ENCODE data around the gene C14orf180. TPM values are rescaled to one million over a fixed set of nuclear protein-coding genes. Genes with fewer than 3 reads are reported as not detected.

C14orf180 gene
- total RNA-seq, 6 experiments from 2014 or later, result 0.35 to 4.0 (median 1.9) TPM

GRCh38 chr14:104624939-104625338 lies 45.4 kb downstream of the C14orf180 start:
- Histone ChIP-seq H3K36me3 (no peaks in the 10 kb centered on the region), H3K4me3 (no peak overlapping the region), H3K27me3 (no peaks in the 10 kb centered on the region), H3K27ac (no peak overlapping the region), H3K9me3 (no peaks in the 10 kb centered on the region), H3K4me1 (no peaks in the 10 kb centered on the region)
- no peak for ATAC-seq
- TF ChIP-seq POLR2A (IDR thresholded peaks at IDR 0.05), result no peak
- no peak for TF ChIP-seq CTCF (IDR thresholded peaks at IDR 0.05)
- DNase-seq, result no peak
- WGBS (ENCODE audit: insufficient coverage, low coverage, low lambda C conversion rate, missing lambda C conversion rate), result 44% methylated on average over 3 of the region's 5 CpGs
- intact Hi-C loops (cut with DNase I), result no loop called here

DNA sequence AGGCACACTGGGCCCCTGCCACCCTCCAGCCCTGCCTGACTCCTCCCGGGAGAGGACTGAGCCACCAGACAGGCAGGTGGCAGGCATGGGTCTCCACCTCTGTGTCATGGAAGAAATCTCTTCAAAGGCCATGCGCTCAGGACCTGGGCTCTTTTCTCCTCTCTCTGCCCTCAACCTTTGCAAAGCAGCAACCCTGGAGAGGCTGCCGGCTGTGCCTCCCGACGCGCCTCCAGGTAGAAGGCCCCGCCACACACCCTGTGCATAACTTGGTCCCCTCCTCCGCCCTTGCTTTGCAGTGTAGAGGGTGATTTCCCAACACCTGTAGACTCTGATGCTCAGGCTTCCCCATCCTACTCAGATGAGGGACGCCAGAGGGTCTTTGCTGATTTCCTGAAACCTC lies 53.2 kb downstream of the C14orf180 start:
- peaks cover 0 to 3% (median under 1%) of the 10 kb centered on the region in 4 donors for H3K4me1 ChIP-seq
- H3K36me3 ChIP-seq, result no peaks in the 10 kb centered on the region
- no peak overlapping the region for H3K27ac ChIP-seq
- intact Hi-C loops (cut with DNase I), result no loop called here
- DNase-seq, result no peak
- H3K4me3 ChIP-seq, result no peak overlapping the region
- H3K27me3 ChIP-seq, result no peaks in the 10 kb centered on the region
- H3K9me3 ChIP-seq, result no peaks in the 10 kb centered on the region
- 57% methylated on average over 6 of the region's 9 CpGs for WGBS (ENCODE audit: insufficient coverage, low coverage, low lambda C conversion rate, missing lambda C conversion rate)
- no peak for ATAC-seq
- TF ChIP-seq CTCF (IDR thresholded peaks at IDR 0.05) (no peak), POLR2A (IDR thresholded peaks at IDR 0.05) (no peak)

- TF ChIP-seq CTCF (IDR thresholded peaks at IDR 0.05), result no peak
- no peak for TF ChIP-seq POLR2A (IDR thresholded peaks at IDR 0.05)
Observed at GRCh38 chr14:104633276-104634137, 53.9 kb downstream of the C14orf180 start.

GRCh38 chr14:104634138-104634760 lies 54.7 kb downstream of the C14orf180 start:
- TF ChIP-seq POLR2A (IDR thresholded peaks at IDR 0.05), result no peak
- TF ChIP-seq CTCF (IDR thresholded peaks at IDR 0.05), result no peak
- Histone ChIP-seq H3K27ac (no peak overlapping the region), H3K27me3 (no peaks in the 10 kb centered on the region), H3K36me3 (no peaks in the 10 kb centered on the region), H3K4me1 (peaks cover 0 to 9% (median 3%) of the 10 kb centered on the region in 4 donors), H3K9me3 (no peaks in the 10 kb centered on the region), H3K4me3 (no peak overlapping the region)
- no peak for DNase-seq
- intact Hi-C loops (cut with DNase I), result no loop called here
- 40% methylated on average over 1 of the region's 20 CpGs for WGBS (ENCODE audit: insufficient coverage, low coverage, low lambda C conversion rate, missing lambda C conversion rate)
- ATAC-seq, result no peak

More at GRCh38 chr14:104633276-104634137, 53.9 kb downstream of the C14orf180 start:
- Histone ChIP-seq H3K4me1 (peaks cover 0 to 9% (median 3%) of the 10 kb centered on the region in 4 donors), H3K4me3 (no peak overlapping the region), H3K36me3 (no peaks in the 10 kb centered on the region), H3K27ac (no peak overlapping the region), H3K27me3 (no peaks in the 10 kb centered on the region), H3K9me3 (no peaks in the 10 kb centered on the region)
- WGBS (ENCODE audit: insufficient coverage, low coverage, low lambda C conversion rate, missing lambda C conversion rate), result 87% methylated on average over 4 of the region's 24 CpGs
- ATAC-seq (no peak), DNase-seq (no peak)
- intact Hi-C loops (cut with DNase I), result no loop called here

Data from right lobe of liver (tissue), 6 donors.